OCI-LY1 (cell line): ENCODE measurements around the gene FAM53B.

ENCODE experiments used
- H2AFZ ChIP-seq: fragments of 200-600 bp; sonication (generic), shearing (Covaris generic); 2 replicates; pipeline ENCODE4 v1.6.0; 2014; ENCODE audit warnings: antibody characterized with exemption, mild to moderate bottlenecking, low read length
- H3F3A ChIP-seq: fragments of 200-600 bp; sonication (generic), shearing (Covaris generic); 2 replicates; pipeline ENCODE4 v1.6.0; 2014; ENCODE audit warnings: mild to moderate bottlenecking, antibody characterized with exemption, low read length, moderate library complexity; ENCODE audit not compliant: insufficient read depth
- H3K27ac ChIP-seq: fragments of 200-600 bp; sonication (generic); 2 replicates; pipeline ENCODE4 v1.5.1; 2014; ENCODE audit warnings: low read length, mixed run types, mild to moderate bottlenecking, low read depth; ENCODE audit not compliant: poor library complexity, severe bottlenecking
- H3K27me3 ChIP-seq: fragments of 200-600 bp; sonication (generic); 2 replicates; pipeline ENCODE4 v1.6.0; 2014; ENCODE audit warnings: antibody characterized with exemption, mild to moderate bottlenecking, low read length, moderate library complexity; ENCODE audit not compliant: insufficient read depth
- H3K36me3 ChIP-seq: fragments of 200-600 bp; sonication (generic); 2 replicates; pipeline ENCODE4 v1.6.1; 2014; ENCODE audit warnings: mild to moderate bottlenecking, antibody characterized with exemption, low read length, moderate library complexity, mixed read lengths; ENCODE audit not compliant: insufficient read depth
- H3K4me1 ChIP-seq: fragments of 200-600 bp; sonication (generic); 2 replicates; pipeline ENCODE4 v1.5.1; 2014; ENCODE audit warnings: mild to moderate bottlenecking, low read length, moderate library complexity; ENCODE audit not compliant: insufficient read depth, severe bottlenecking
- H3K4me2 ChIP-seq: fragments of 200-600 bp; sonication (generic), shearing (Covaris generic); 2 replicates; pipeline ENCODE4 v1.6.1; 2014; ENCODE audit warnings: low read length
- H3K4me3 ChIP-seq: fragments of 200-600 bp; sonication (generic); 2 replicates; pipeline ENCODE4 v1.5.1; 2014; ENCODE audit warnings: low read length, low read depth, mild to moderate bottlenecking, mixed read lengths; ENCODE audit not compliant: poor library complexity, severe bottlenecking
- H3K79me2 ChIP-seq: fragments of 200-600 bp; shearing (Covaris generic); 2 replicates; pipeline ENCODE4 v1.6.1; 2016; ENCODE audit warnings: mixed run types, low read length, mixed read lengths; ENCODE audit not compliant: insufficient read depth
- H3K9ac ChIP-seq: fragments of 200-600 bp; sonication (generic), shearing (Covaris generic); 2 replicates; pipeline ENCODE4 v1.6.1; 2014; ENCODE audit warnings: mild to moderate bottlenecking, low read length, mixed read lengths
- H3K9me2 ChIP-seq: fragments of 200-600 bp; sonication (generic), shearing (Covaris generic); 2 replicates; pipeline ENCODE4 v1.6.1; 2014; ENCODE audit warnings: low read depth, mild to moderate bottlenecking, low read length, mixed read lengths
- H3K9me3 ChIP-seq: fragments of 200-600 bp; shearing (Covaris generic); 2 replicates; pipeline ENCODE4 v1.6.1; 2014; ENCODE audit warnings: low read length, mixed read lengths
- H4K20me1 ChIP-seq: fragments of 200-600 bp; sonication (generic), shearing (Covaris generic); 2 replicates; pipeline ENCODE4 v1.6.0; 2016; ENCODE audit warnings: mild to moderate bottlenecking, low read length; ENCODE audit not compliant: insufficient read depth
- CTCF ChIP-seq: fragments of 200-600 bp; sonication (generic), shearing (Covaris generic); IDR thresholded peaks from 2 replicates; pipeline ENCODE4 v1.5.1; 2017; ENCODE audit warnings: mild to moderate bottlenecking, antibody characterized with exemption, low read length, moderate library complexity, mixed read lengths
- EZH2 ChIP-seq: fragments of 200-600 bp; sonication (generic), shearing (Covaris generic); IDR thresholded peaks from 2 replicates; pipeline ENCODE4 v1.8.0; 2017; ENCODE audit warnings: borderline replicate concordance, mixed run types, mild to moderate bottlenecking, antibody characterized with exemption, low read length, moderate library complexity, mixed read lengths

The FAM53B gene

GRCh38 chr10:124741922-124742412 lies 2.2 kb downstream of the FAM53B start:
- Histone ChIP-seq H3K9me2 (no peaks in the 10 kb centered on the region), H3K27ac (peak overlapping the region; percentile 86), H3K4me1 (peaks cover 70% of the 10 kb centered on the region), H3K4me2 (peak overlapping the region; percentile 76), H3K4me3 (peak overlapping the region; percentile 89), H2AFZ (no peak overlapping the region), H3F3A (no peaks in the 10 kb centered on the region; the same call in 1 of the 2 replicates), H3K27me3 (no peaks in the 10 kb centered on the region), H3K79me2 (peaks cover 35% of the 10 kb centered on the region), H3K9me3 (no peaks in the 10 kb centered on the region), H4K20me1 (no peaks in the 10 kb centered on the region), H3K9ac (peak overlapping the region; percentile 84), H3K36me3 (peaks cover 4% of the 10 kb centered on the region; the same call in 1 of the 2 replicates)
- no peak for TF ChIP-seq CTCF
- no peak for TF ChIP-seq EZH2

GRCh38 chr10:124741281-124741921 lies 2.8 kb downstream of the FAM53B start:
- Histone ChIP-seq H3F3A (no peaks in the 10 kb centered on the region; the same call in 1 of the 2 replicates), H3K4me1 (peaks cover 75% of the 10 kb centered on the region), H3K79me2 (peaks cover 39% of the 10 kb centered on the region), H4K20me1 (no peaks in the 10 kb centered on the region), H3K4me3 (peak overlapping the region; percentile 89), H3K9me3 (no peaks in the 10 kb centered on the region), H2AFZ (no peak overlapping the region), H3K9ac (peak overlapping the region; percentile 84; the same call in 1 of the 2 replicates), H3K4me2 (peak overlapping the region; percentile 76), H3K27ac (peak overlapping the region; percentile 86), H3K9me2 (no peaks in the 10 kb centered on the region), H3K27me3 (no peaks in the 10 kb centered on the region), H3K36me3 (peaks cover 5% of the 10 kb centered on the region)
- TF ChIP-seq CTCF: peak; percentile 78
- no peak for TF ChIP-seq EZH2

GRCh38 chr10:124740369-124741280 lies 3.6 kb downstream of the FAM53B start:
- TF ChIP-seq CTCF (no peak), EZH2 (no peak)
- H3F3A ChIP-seq: no peaks in the 10 kb centered on the region
- peak overlapping the region; percentile 86 for H3K27ac ChIP-seq
- peak overlapping the region; percentile 41; the same call in 1 of the 2 replicates for H3K9ac ChIP-seq
- peaks cover 7% of the 10 kb centered on the region for H3K36me3 ChIP-seq
- peaks cover 83% of the 10 kb centered on the region for H3K4me1 ChIP-seq
- no peaks in the 10 kb centered on the region for H3K9me3 ChIP-seq
- H3K27me3 ChIP-seq: no peaks in the 10 kb centered on the region
- peak overlapping the region; percentile 89 for H3K4me3 ChIP-seq
- no peaks in the 10 kb centered on the region for H4K20me1 ChIP-seq
- H3K4me2 ChIP-seq: peak overlapping the region; percentile 76
- H3K9me2 ChIP-seq: no peaks in the 10 kb centered on the region
- peaks cover 40% of the 10 kb centered on the region for H3K79me2 ChIP-seq
- no peak overlapping the region for H2AFZ ChIP-seq
